Astrocyte (in vitro differentiated cells and primary cell): Measurements from ENCODE around the gene SLC6A19.

Experiments
- CTCF ChIP-seq: IDR thresholded peaks from 2 replicates; pipeline ENCODE4 v1.5.1; 2011; ENCODE audit warnings: low read depth, mild to moderate bottlenecking, inconsistent platforms, low read length, moderate library complexity; ENCODE audit not compliant: insufficient read depth
- EZH2 ChIP-seq: IDR thresholded peaks from 2 replicates; pipeline ENCODE4 v1.6.1; 2012; ENCODE audit warnings: mild to moderate bottlenecking, low read length, inconsistent platforms; ENCODE audit not compliant: insufficient read depth

GRCh38 chr5:1239505-1240251 is 38.3 kb downstream of the SLC6A19 start:
- TF ChIP-seq EZH2: no peak
- no peak for TF ChIP-seq CTCF
